Embryonic facial prominence (tissue), 1 donor: ENCODE results near the gene WWP2.

ENCODE experiments used
- DNase-seq: peaks from one replicate; pipeline ENCODE4 v3.0.0-alpha.2; 2016; ENCODE audit errors: extremely low spot score

WWP2 gene

GRCh38 chr16:69890114-69890891 is 128.2 kb downstream of the WWP2 start:
- DNase-seq, result peak; percentile 79

- DNase-seq, result no peak
These were observed 128.8 kb downstream of the WWP2 start for GRCh38 chr16:69890892-69891282.

- DNase-seq, result no peak
These were observed 130.2 kb downstream of the WWP2 start for GRCh38 chr16:69892378-69892777.

- no peak for DNase-seq
These were observed 131.0 kb downstream of the WWP2 start for GRCh38 chr16:69893106-69893505.

GRCh38 chr16:69894676-69895075 is 132.5 kb downstream of the WWP2 start:
- no peak for DNase-seq

GRCh38 chr16:69903865-69904415 is 141.8 kb downstream of the WWP2 start:
- DNase-seq, result no peak

GRCh38 chr16:69904495-69905170 is 142.5 kb downstream of the WWP2 start:
- no peak for DNase-seq

- DNase-seq, result no peak
These were observed 143.0 kb downstream of the WWP2 start for GRCh38 chr16:69905171-69905555.

- no peak for DNase-seq
These were observed 144.8 kb downstream of the WWP2 start for GRCh38 chr16:69906838-69907401.

- DNase-seq, result no peak
These were observed 146.9 kb downstream of the WWP2 start for GRCh38 chr16:69909043-69909442.

- DNase-seq, result no peak
These were observed 147.6 kb downstream of the WWP2 start for GRCh38 chr16:69909760-69910159.

GRCh38 chr16:69910964-69911363 is 148.8 kb downstream of the WWP2 start:
- no peak for DNase-seq

GRCh38 chr16:69916462-69916861 is 154.3 kb downstream of the WWP2 start:
- DNase-seq, result no peak

GRCh38 chr16:69917311-69917710 is 155.2 kb downstream of the WWP2 start:
- no peak for DNase-seq

- DNase-seq, result peak; percentile 39
These were observed 155.6 kb downstream of the WWP2 start for GRCh38 chr16:69917739-69918138.

- DNase-seq, result no peak
These were observed 156.1 kb downstream of the WWP2 start for GRCh38 chr16:69918241-69918640.

- peak; percentile 75 for DNase-seq
These were observed 159.0 kb downstream of the WWP2 start for GRCh38 chr16:69921127-69921526.

GRCh38 chr16:69922200-69922599 is 160.1 kb downstream of the WWP2 start:
- no peak for DNase-seq

GRCh38 chr16:69924041-69924775 is 162.1 kb downstream of the WWP2 start:
- DNase-seq, result no peak

- peak; percentile 68 for DNase-seq
These were observed 162.7 kb downstream of the WWP2 start for GRCh38 chr16:69924777-69925191.

- no peak for DNase-seq
These were observed 163.2 kb downstream of the WWP2 start for GRCh38 chr16:69925311-69925710.

GRCh38 chr16:69926241-69926640 is 164.1 kb downstream of the WWP2 start:
- no peak for DNase-seq
